ENCODE data around the gene SEPTIN12. TPM values are rescaled to one million over a fixed set of nuclear protein-coding genes. Genes with fewer than 3 reads are reported as not detected.

Gene SEPTIN12
- total RNA-seq, 3 donors from 2014 or later = not detected

DNA sequence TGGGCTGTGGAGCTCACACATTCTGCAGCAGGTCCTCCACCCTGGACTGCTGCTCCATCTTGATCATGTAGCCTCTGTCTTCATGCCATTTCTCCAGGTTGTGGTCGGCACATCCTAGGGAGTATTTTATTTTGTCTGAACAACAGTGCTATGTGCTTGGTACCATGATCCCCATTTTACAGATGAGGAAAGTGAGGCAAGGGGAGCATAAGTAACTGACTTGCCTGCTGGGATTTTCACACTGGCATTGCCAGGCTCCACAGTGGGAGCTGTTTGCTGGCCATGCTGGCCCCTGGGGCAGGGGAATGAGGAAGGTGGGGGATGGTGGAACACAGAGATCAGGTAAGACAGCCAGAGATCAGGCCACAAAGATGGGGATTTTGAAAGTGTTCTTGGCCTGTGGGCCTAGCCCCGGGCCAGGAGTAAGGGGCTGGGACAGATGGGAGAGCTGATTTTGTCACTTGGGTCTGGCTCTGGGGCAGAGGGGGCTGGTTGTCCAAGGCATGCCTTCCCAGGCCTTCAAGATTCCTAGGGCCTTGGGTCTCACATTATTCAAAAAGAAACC, 11.9 kb downstream of the SEPTIN12 start:
- no peak overlapping the region for H3K4me3 ChIP-seq

DNA sequence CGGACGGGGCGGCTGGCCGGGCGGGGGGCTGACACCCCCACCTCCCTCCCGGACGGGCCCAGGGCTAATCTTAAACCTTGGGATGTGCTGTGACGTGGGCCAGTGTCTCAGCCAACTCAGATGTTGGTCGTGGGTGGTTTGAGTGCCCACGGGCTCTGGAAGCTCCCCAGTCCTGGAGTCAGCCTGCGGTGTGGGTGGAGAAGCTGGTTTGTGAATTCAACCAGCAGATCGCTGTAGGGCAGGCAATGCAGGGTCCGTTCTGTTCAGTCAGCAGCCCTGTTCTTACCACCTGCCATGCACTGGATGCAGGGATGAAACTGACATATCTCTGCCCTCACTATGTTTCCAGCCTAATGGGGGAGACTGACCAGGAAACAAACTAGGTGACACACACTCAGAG, 13.1 kb downstream of the SEPTIN12 start:
- intact Hi-C loops (cut with DNase I; ENCODE audit: low total_unique reads) = no loop called here
- no peak for DNase-seq (ENCODE audit: low spot score in 2 of 2)
- Histone ChIP-seq H3K27ac (no peak overlapping the region), H3K4me3 (peak overlapping the region in 1 of 3 donors; percentile 33), H3K4me1 (no peaks in the 10 kb centered on the region), H3K36me3 (no peaks in the 10 kb centered on the region), H3K27me3 (no peaks in the 10 kb centered on the region), H3K9me3 (no peaks in the 10 kb centered on the region)
- no peak for TF ChIP-seq POLR2A (IDR thresholded peaks at IDR 0.05)
- no peak for TF ChIP-seq POLR2AphosphoS5 (IDR thresholded peaks at IDR 0.05)
- TF ChIP-seq, protein P1, sequence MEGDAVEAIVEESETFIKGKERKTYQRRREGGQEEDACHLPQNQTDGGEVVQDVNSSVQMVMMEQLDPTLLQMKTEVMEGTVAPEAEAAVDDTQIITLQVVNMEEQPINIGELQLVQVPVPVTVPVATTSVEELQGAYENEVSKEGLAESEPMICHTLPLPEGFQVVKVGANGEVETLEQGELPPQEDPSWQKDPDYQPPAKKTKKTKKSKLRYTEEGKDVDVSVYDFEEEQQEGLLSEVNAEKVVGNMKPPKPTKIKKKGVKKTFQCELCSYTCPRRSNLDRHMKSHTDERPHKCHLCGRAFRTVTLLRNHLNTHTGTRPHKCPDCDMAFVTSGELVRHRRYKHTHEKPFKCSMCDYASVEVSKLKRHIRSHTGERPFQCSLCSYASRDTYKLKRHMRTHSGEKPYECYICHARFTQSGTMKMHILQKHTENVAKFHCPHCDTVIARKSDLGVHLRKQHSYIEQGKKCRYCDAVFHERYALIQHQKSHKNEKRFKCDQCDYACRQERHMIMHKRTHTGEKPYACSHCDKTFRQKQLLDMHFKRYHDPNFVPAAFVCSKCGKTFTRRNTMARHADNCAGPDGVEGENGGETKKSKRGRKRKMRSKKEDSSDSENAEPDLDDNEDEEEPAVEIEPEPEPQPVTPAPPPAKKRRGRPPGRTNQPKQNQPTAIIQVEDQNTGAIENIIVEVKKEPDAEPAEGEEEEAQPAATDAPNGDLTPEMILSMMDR (IDR thresholded peaks at IDR 0.05) = no peak

More for the DNA sequence above, 11.9 kb downstream of the SEPTIN12 start:
- Histone ChIP-seq H3K27me3 (no peaks in the 10 kb centered on the region), H3K9me3 (no peaks in the 10 kb centered on the region), H3K36me3 (no peaks in the 10 kb centered on the region), H3K4me1 (no peaks in the 10 kb centered on the region), H3K27ac (no peak overlapping the region)
- no peak for TF ChIP-seq POLR2AphosphoS5 (IDR thresholded peaks at IDR 0.05)
- TF ChIP-seq POLR2A (IDR thresholded peaks at IDR 0.05) = no peak
- intact Hi-C loops (cut with DNase I; ENCODE audit: low total_unique reads) = no loop called here
- no peak for DNase-seq (ENCODE audit: low spot score in 2 of 2)

DNA sequence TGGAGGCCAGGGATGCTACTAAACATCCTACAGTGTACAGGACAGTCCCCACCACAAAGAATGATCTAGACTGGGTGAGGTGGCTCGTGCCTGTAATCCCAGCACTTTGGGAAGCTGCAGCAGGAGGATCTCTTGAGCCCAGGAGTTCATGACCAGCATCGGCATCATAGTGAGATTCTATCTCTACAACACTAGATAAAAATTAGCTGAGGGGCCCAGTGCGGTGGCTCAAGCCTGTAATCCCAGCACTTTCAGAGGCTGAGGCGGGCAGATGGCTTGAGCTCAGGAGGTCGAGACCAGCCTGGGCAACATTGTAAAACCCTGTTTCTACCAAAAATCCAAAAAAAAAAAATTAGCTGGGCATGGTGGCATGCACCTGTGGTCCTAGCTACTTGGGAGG, 15.8 kb downstream of the SEPTIN12 start:
- Histone ChIP-seq H3K9me3 (no peaks in the 10 kb centered on the region), H3K36me3 (no peaks in the 10 kb centered on the region), H3K27ac (no peak overlapping the region), H3K4me3 (no peak overlapping the region), H3K4me1 (no peaks in the 10 kb centered on the region), H3K27me3 (no peaks in the 10 kb centered on the region)
- no peak for TF ChIP-seq POLR2A (IDR thresholded peaks at IDR 0.05)
- no peak for TF ChIP-seq POLR2AphosphoS5 (IDR thresholded peaks at IDR 0.05)
- TF ChIP-seq, protein P1 (IDR thresholded peaks at IDR 0.05) = no peak
- intact Hi-C loops (cut with DNase I; ENCODE audit: low total_unique reads) = no loop called here
- no peak for DNase-seq (ENCODE audit: low spot score in 2 of 2)

DNA sequence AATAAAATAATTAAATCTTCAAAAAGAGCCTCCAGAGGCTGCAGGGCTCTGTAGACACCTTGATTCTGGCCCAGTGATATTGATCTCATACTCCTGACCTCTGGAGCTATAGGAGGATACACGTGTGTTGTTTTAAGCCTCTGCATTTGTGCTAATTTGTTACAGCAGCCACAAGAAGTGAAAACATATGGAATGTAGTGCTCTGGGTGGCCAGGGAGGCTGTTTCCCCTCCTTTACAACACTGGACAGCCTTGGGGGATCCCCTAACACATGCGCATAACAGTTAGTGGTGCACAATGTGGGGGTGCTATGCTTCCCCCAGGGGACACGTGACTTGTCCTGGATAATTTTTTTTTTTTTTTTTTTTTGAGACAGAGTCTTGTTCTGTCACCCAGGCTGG, 16.5 kb downstream of the SEPTIN12 start:
- no peaks in the 10 kb centered on the region for H3K36me3 ChIP-seq
- H3K27ac ChIP-seq = no peak overlapping the region
- H3K4me3 ChIP-seq = no peak overlapping the region
- no peaks in the 10 kb centered on the region for H3K9me3 ChIP-seq
- no peaks in the 10 kb centered on the region for H3K4me1 ChIP-seq
- H3K27me3 ChIP-seq = no peaks in the 10 kb centered on the region
- DNase-seq (ENCODE audit: low spot score in 2 of 2) = no peak
- TF ChIP-seq POLR2AphosphoS5 (IDR thresholded peaks at IDR 0.05) = no peak
- TF ChIP-seq, protein P1 (IDR thresholded peaks at IDR 0.05) = no peak
- TF ChIP-seq POLR2A (IDR thresholded peaks at IDR 0.05) = no peak
- intact Hi-C loops (cut with DNase I; ENCODE audit: low total_unique reads) = no loop called here

DNA sequence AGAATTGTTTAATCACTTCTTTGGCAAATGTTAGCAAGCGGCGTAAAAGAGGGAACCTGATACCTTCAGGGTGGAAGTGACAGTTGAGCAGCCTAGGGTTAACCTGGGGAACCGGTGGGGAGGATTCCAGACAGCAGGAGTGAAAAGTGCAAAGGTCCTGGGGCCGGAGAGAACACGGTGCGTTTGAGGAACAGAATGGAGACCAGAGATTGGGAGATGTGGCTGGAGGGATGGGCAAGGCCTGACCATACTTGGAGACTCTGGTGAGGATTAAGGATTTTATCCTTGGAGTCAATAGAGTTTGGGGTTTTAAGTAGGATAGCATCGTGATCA, 18.9 kb downstream of the SEPTIN12 start:
- no peak for DNase-seq (ENCODE audit: low spot score in 2 of 2)
- Histone ChIP-seq H3K9me3 (no peaks in the 10 kb centered on the region), H3K4me3 (peak overlapping the region; percentile 52 to 87 (median 83))

More for the DNA sequence above, 18.9 kb downstream of the SEPTIN12 start:
- no peaks in the 10 kb centered on the region for H3K27me3 ChIP-seq
- no peaks in the 10 kb centered on the region for H3K36me3 ChIP-seq
- TF ChIP-seq, protein P1 (IDR thresholded peaks at IDR 0.05) = no peak
- TF ChIP-seq POLR2AphosphoS5 (IDR thresholded peaks at IDR 0.05) (no peak), POLR2A (IDR thresholded peaks at IDR 0.05) (no peak)
- H3K4me1 ChIP-seq = peaks cover 6 to 14% of the 10 kb centered on the region in 2 donors
- intact Hi-C loops (cut with DNase I; ENCODE audit: low total_unique reads) = no loop called here
- H3K27ac ChIP-seq = peak overlapping the region; percentile 89 to 93
